ENCODE results near the gene ERN2. TPM values are rescaled to one million over a fixed set of nuclear protein-coding genes. Genes with fewer than 3 reads are reported as not detected.

ERN2 gene
- total and polyA plus RNA-seq, 2 donors from 2014 or later, result not detected

DNA sequence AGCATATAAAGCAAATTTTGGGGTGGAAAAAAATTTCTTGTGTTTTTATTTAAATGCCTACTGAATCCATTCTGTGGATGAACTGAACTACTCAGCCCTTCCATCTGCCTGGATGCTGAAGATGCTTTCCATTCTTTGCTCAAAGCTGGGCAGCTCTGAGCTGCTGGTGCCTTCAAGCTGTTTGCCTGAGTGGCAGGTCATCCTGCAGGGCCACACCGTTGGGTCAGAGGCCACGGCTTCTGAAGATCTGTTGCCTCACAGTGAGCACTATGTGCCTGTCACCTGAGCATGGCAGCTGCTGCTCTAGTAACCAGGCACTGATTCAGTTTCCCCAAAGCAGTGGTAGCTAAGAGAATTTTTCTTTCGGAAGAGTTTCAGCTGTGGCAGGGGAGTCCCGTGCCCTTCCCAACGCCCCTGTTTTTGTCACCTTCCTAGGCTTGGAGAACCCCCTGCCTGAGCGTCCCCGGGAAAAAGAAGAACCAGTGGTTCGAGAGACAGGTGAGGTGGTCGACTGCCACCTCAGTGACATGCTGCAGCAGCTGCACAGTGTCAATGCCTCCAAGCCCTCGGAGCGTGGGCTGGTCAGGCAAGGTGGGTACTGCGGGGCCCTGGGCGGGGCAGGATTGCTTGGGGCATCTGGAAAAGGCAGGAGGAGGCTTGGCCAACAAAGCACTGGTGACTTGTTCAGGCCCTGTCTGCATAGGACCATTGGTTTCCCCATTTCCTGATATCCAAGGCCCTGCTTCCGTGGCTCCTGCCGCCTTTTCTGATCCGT, 25.8 kb downstream of the ERN2 start:
- peaks cover 5 to 36% (median 5%) of the 10 kb centered on the region in 3 donors for H3K36me3 ChIP-seq (ENCODE audit: control insufficient read depth in 2 of 3, insufficient read depth in 3 of 3, low read length in 3 of 3)
- H3K4me1 ChIP-seq (ENCODE audit: control insufficient read depth in 2 of 3, insufficient read depth in 2 of 3, low read depth in 1 of 3, low read length in 3 of 3), result no peaks in the 10 kb centered on the region
- TF ChIP-seq, protein P1, sequence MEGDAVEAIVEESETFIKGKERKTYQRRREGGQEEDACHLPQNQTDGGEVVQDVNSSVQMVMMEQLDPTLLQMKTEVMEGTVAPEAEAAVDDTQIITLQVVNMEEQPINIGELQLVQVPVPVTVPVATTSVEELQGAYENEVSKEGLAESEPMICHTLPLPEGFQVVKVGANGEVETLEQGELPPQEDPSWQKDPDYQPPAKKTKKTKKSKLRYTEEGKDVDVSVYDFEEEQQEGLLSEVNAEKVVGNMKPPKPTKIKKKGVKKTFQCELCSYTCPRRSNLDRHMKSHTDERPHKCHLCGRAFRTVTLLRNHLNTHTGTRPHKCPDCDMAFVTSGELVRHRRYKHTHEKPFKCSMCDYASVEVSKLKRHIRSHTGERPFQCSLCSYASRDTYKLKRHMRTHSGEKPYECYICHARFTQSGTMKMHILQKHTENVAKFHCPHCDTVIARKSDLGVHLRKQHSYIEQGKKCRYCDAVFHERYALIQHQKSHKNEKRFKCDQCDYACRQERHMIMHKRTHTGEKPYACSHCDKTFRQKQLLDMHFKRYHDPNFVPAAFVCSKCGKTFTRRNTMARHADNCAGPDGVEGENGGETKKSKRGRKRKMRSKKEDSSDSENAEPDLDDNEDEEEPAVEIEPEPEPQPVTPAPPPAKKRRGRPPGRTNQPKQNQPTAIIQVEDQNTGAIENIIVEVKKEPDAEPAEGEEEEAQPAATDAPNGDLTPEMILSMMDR (IDR thresholded peaks at IDR 0.05; ENCODE audit: borderline replicate concordance, extremely low read depth, insufficient read depth), result no peak

DNA sequence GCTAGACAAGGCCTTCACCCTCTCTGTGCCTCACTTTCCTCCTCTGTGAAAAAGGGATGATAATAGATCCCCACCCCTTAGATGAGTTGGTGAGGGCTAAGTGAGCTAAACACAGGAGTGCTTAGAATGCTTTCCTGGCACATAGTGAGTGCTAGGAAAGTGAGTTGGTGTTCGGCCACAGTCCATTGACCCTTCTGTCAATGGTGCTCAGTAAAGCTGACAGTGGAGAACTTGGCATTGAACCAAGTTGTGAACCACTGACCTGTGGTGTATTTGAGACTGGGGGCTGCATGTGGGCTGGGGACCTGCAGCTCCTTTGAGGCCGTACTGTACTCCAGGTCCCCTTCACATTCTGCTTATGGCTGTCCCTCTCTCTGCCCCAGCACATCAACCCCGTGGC, 29.5 kb downstream of the ERN2 start:
- Histone ChIP-seq H3K4me1 (ENCODE audit: control insufficient read depth in 2 of 3, insufficient read depth in 2 of 3, low read depth in 1 of 3, low read length in 3 of 3) (peaks cover 0 to 5% (median 0%) of the 10 kb centered on the region in 3 donors), H3K36me3 (ENCODE audit: control insufficient read depth in 2 of 3, insufficient read depth in 3 of 3, low read length in 3 of 3) (peaks cover 5 to 34% (median 7%) of the 10 kb centered on the region in 3 donors), H3K4me3 (ENCODE audit: low read length in 3 of 3) (no peak overlapping the region), H3K9ac (ENCODE audit: low read length in 3 of 3) (no peak overlapping the region), H3K27me3 (ENCODE audit: control insufficient read depth, insufficient read depth, low read length) (no peaks in the 10 kb centered on the region), H3K27ac (ENCODE audit: low read depth in 2 of 2, low read length in 2 of 2) (no peak overlapping the region), H3K9me3 (ENCODE audit: control insufficient read depth in 2 of 3, insufficient read depth in 1 of 3, low read length in 3 of 3) (no peaks in the 10 kb centered on the region)
- DNase-seq (no peak), FAIRE-seq (no peak)
- TF ChIP-seq, protein P1 (IDR thresholded peaks at IDR 0.05; ENCODE audit: borderline replicate concordance, extremely low read depth, insufficient read depth), result no peak
- intact Hi-C loops (cut with DNase I), result no loop called here

More for the DNA sequence above, 25.8 kb downstream of the ERN2 start:
- Histone ChIP-seq H3K9me3 (ENCODE audit: control insufficient read depth in 2 of 3, insufficient read depth in 1 of 3, low read length in 3 of 3) (no peaks in the 10 kb centered on the region), H3K4me3 (ENCODE audit: low read length in 3 of 3) (no peak overlapping the region), H3K27ac (ENCODE audit: low read depth in 2 of 2, low read length in 2 of 2) (no peak overlapping the region), H3K27me3 (ENCODE audit: control insufficient read depth, insufficient read depth, low read length) (no peaks in the 10 kb centered on the region), H3K9ac (ENCODE audit: low read length in 3 of 3) (no peak overlapping the region)
- no peak for FAIRE-seq
- DNase-seq, result no peak
- intact Hi-C loops (cut with DNase I), result no loop called here

DNA sequence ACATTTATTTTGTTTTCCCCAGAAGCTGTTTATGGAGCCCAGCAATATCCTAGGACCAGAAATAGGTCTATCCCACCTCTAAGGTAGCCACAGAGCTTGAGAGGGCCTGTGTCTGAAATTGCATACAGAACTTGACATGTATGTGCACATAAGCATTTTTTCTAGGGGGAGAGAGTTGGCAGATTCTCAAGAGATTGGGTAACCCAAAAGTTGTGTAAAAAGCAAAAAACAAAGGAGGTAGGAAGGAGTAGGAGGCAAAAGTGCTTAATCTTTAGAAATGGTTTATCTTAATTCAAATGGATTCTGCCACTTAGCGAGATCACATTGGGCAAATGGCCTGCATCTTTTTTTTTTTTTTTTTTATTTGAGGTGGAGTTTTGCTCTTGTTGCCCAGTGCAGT, 30.8 kb downstream of the ERN2 start:
- intact Hi-C loops (cut with DNase I), result no loop called here
- H3K9me3 ChIP-seq (ENCODE audit: control insufficient read depth in 2 of 3, insufficient read depth in 1 of 3, low read length in 3 of 3), result no peaks in the 10 kb centered on the region
- FAIRE-seq, result no peak

More for the DNA sequence above, 30.8 kb downstream of the ERN2 start:
- Histone ChIP-seq H3K4me1 (ENCODE audit: control insufficient read depth in 2 of 3, insufficient read depth in 2 of 3, low read depth in 1 of 3, low read length in 3 of 3) (peaks cover 0 to 7% (median 0%) of the 10 kb centered on the region in 3 donors), H3K27ac (ENCODE audit: low read depth in 2 of 2, low read length in 2 of 2) (no peak overlapping the region), H3K36me3 (ENCODE audit: control insufficient read depth in 2 of 3, insufficient read depth in 3 of 3, low read length in 3 of 3) (peaks cover 5 to 22% (median 5%) of the 10 kb centered on the region in 3 donors), H3K27me3 (ENCODE audit: control insufficient read depth, insufficient read depth, low read length) (no peaks in the 10 kb centered on the region), H3K9ac (ENCODE audit: low read length in 3 of 3) (no peak overlapping the region), H3K4me3 (ENCODE audit: low read length in 3 of 3) (no peak overlapping the region)
- no peak for DNase-seq
- TF ChIP-seq, protein P1 (IDR thresholded peaks at IDR 0.05; ENCODE audit: borderline replicate concordance, extremely low read depth, insufficient read depth), result no peak

Data from kidney (tissue), 14 donors.